ENCODE measurements around the gene GALNT17.

GALNT17 gene

DNA sequence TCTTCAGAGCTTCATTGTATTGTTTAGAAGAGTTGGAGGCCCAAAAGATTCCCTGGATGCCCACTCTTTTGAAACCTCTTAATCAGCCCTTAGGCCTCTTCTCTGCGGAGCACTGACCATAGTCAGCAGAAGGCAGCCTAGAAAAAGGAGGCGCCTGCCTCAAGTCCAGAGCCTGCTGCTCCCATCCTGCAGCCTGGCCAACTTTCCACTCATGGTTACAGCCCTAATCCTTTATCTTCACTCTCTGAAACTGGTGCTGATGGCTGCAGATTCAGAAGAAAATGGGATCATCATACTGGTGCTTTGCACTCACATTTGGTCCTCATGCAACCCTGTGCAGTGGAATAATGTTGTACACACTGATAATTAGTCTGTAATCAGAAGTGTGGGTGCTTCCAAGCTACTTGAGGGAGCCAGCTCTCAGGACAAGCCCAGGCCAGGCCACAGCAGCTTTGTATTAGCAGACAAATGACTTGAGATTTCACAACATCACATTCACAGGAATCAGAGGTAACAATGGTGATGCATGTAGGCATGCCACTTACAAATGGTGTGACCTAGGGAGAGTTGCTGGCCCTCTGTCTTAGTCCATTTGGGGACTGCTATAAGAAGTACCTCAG lies 272.9 kb downstream of the GALNT17 start:
- H3K79me2 ChIP-seq (ENCODE audit: low read length): no peaks in the 10 kb centered on the region
- no peaks in the 10 kb centered on the region for H3K27me3 ChIP-seq (ENCODE audit: low read depth, low read length)
- H3K4me2 ChIP-seq (ENCODE audit: low read length): no peak overlapping the region
- H2AFZ ChIP-seq (ENCODE audit: low read depth, low read length): no peak overlapping the region
- no peak overlapping the region for H3K9ac ChIP-seq (ENCODE audit: low read length)
- no peaks in the 10 kb centered on the region for H3K4me1 ChIP-seq (ENCODE audit: low read length)
- TF ChIP-seq CTCF (IDR thresholded peaks at IDR 0.05; ENCODE audit: low read depth, low read length): no peak
- TF ChIP-seq EZH2phosphoT487 (IDR thresholded peaks at IDR 0.05; ENCODE audit: low read depth): no peak
- H3K9me3 ChIP-seq (ENCODE audit: insufficient read depth, low read length): no peaks in the 10 kb centered on the region
- no peak overlapping the region for H3K27ac ChIP-seq (ENCODE audit: low read length)
- no peaks in the 10 kb centered on the region for H4K20me1 ChIP-seq (ENCODE audit: insufficient read depth, low read length)
- no peak overlapping the region for H3K4me3 ChIP-seq (ENCODE audit: low read length)
- H3K36me3 ChIP-seq (replicated peaks; ENCODE audit: low read depth, low read length): no peaks in the 10 kb centered on the region

DNA sequence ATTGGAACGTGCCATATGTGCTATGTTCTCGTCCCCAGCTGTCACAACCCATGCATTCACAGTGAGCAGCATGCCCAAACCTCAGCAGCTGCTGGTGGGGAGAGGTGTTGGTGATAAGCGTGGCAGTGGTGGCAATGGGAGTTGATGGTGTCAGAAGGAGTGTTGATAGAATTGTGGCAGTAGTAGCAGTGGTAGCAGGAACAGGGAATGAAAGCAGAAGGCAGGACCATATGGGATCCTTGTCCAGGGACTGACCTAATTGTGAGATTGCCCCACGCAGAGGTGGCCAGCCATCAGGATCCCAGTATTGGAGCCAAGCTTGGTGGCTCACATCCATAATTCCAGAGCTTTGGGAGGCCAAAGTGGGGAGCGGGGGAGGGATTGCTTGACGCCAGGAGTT lies 276.3 kb downstream of the GALNT17 start:
- TF ChIP-seq EZH2phosphoT487 (IDR thresholded peaks at IDR 0.05; ENCODE audit: low read depth) (no peak), CTCF (IDR thresholded peaks at IDR 0.05; ENCODE audit: low read depth, low read length) (no peak)
- Histone ChIP-seq H3K4me3 (ENCODE audit: low read length) (no peak overlapping the region), H2AFZ (ENCODE audit: low read depth, low read length) (no peak overlapping the region), H3K79me2 (ENCODE audit: low read length) (no peaks in the 10 kb centered on the region), H3K4me2 (ENCODE audit: low read length) (no peak overlapping the region), H3K9ac (ENCODE audit: low read length) (no peak overlapping the region), H3K9me3 (ENCODE audit: insufficient read depth, low read length) (no peaks in the 10 kb centered on the region), H3K36me3 (replicated peaks; ENCODE audit: low read depth, low read length) (no peaks in the 10 kb centered on the region), H3K4me1 (ENCODE audit: low read length) (no peaks in the 10 kb centered on the region), H3K27me3 (ENCODE audit: low read depth, low read length) (no peaks in the 10 kb centered on the region), H4K20me1 (ENCODE audit: insufficient read depth, low read length) (no peaks in the 10 kb centered on the region), H3K27ac (ENCODE audit: low read length) (no peak overlapping the region)

DNA sequence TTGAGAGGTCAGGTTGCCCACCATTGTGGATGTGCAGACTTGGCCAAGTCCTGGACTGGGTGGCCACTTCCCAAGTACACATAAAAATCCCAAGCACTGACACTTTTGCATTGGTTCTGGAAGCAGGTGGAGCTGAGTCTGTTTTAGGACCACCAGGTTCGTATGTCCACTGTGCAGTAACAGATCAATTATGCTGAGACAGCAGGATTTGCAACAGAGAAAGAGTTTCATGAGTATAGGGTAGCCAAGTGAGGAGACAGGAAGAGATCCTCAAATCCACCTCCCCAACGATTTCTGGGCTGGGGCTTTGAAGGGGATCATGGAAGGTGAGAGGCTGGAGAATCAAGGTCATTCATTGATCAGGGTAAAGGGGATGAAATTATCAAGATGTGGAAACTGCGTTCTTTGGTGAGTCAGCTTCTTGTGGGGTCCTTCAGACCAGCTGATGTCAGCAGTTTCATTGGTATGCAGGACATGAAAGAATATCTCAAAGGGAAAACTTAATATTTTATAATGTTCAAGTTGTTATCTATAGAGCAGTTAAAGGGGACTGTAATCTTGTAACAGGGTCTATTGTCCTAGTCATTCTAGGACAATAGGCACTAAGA lies 277.7 kb downstream of the GALNT17 start:
- Histone ChIP-seq H3K27me3 (ENCODE audit: low read depth, low read length) (no peaks in the 10 kb centered on the region), H3K4me2 (ENCODE audit: low read length) (no peak overlapping the region), H3K9me3 (ENCODE audit: insufficient read depth, low read length) (no peaks in the 10 kb centered on the region), H3K4me1 (ENCODE audit: low read length) (no peaks in the 10 kb centered on the region), H2AFZ (ENCODE audit: low read depth, low read length) (no peak overlapping the region), H3K36me3 (replicated peaks; ENCODE audit: low read depth, low read length) (no peaks in the 10 kb centered on the region), H3K4me3 (ENCODE audit: low read length) (no peak overlapping the region), H3K79me2 (ENCODE audit: low read length) (no peaks in the 10 kb centered on the region), H4K20me1 (ENCODE audit: insufficient read depth, low read length) (no peaks in the 10 kb centered on the region), H3K27ac (ENCODE audit: low read length) (no peak overlapping the region), H3K9ac (ENCODE audit: low read length) (no peak overlapping the region)
- no peak for TF ChIP-seq EZH2phosphoT487 (IDR thresholded peaks at IDR 0.05; ENCODE audit: low read depth)
- no peak for TF ChIP-seq CTCF (IDR thresholded peaks at IDR 0.05; ENCODE audit: low read depth, low read length)

- Histone ChIP-seq H3K27ac (ENCODE audit: low read length) (no peak overlapping the region), H3K9ac (ENCODE audit: low read length) (no peak overlapping the region)
Observed at GRCh38 chr7:71411475-71411874, 279.5 kb downstream of the GALNT17 start.

More at GRCh38 chr7:71411475-71411874, 279.5 kb downstream of the GALNT17 start:
- no peaks in the 10 kb centered on the region for H3K36me3 ChIP-seq (replicated peaks; ENCODE audit: low read depth, low read length)
- no peaks in the 10 kb centered on the region for H3K27me3 ChIP-seq (ENCODE audit: low read depth, low read length)
- no peak overlapping the region for H3K4me3 ChIP-seq (ENCODE audit: low read length)
- no peaks in the 10 kb centered on the region for H3K79me2 ChIP-seq (ENCODE audit: low read length)
- TF ChIP-seq EZH2phosphoT487 (IDR thresholded peaks at IDR 0.05; ENCODE audit: low read depth) (no peak), CTCF (IDR thresholded peaks at IDR 0.05; ENCODE audit: low read depth, low read length) (no peak)
- H3K9me3 ChIP-seq (ENCODE audit: insufficient read depth, low read length): no peaks in the 10 kb centered on the region
- H2AFZ ChIP-seq (ENCODE audit: low read depth, low read length): no peak overlapping the region
- no peaks in the 10 kb centered on the region for H4K20me1 ChIP-seq (ENCODE audit: insufficient read depth, low read length)
- H3K4me1 ChIP-seq (ENCODE audit: low read length): no peaks in the 10 kb centered on the region
- H3K4me2 ChIP-seq (ENCODE audit: low read length): no peak overlapping the region
